Fibroblast of the aortic adventitia (primary cell): ENCODE measurements around the gene PCYT1A. TPM values are rescaled to one million over a fixed set of nuclear protein-coding genes. Genes with fewer than 3 reads are reported as not detected.

Source experiments
- DNase-seq: peaks from one replicate; pipeline ENCODE4 v3.0.0-alpha.2; 2010; ENCODE audit warnings: low read depth
- H3K4me3 ChIP-seq: 2 replicates; pipeline ENCODE4 v1.5.1; 2011; ENCODE audit warnings: low read depth, mild to moderate bottlenecking, control low read depth, low read length, moderate library complexity
- total RNA-seq: library from RNA; depleted of rRNA; stranded (reverse); fragments of >200 nt; gene quantifications from 2 replicates; pipeline ENCODE4 v1.2.3, GENCODE V29; 2012; ENCODE audit warnings: low replicate concordance
- TF ChIP-seq, protein P1 (sequence below): IDR thresholded peaks from 2 replicates; pipeline ENCODE4 v1.5.1; 2011; ENCODE audit warnings: mild to moderate bottlenecking, low read length, control low read depth, inconsistent platforms; ENCODE audit not compliant: insufficient read depth

The PCYT1A gene
- total RNA-seq, result 76.7 and 80.8 TPM in 2 replicates

DNA sequence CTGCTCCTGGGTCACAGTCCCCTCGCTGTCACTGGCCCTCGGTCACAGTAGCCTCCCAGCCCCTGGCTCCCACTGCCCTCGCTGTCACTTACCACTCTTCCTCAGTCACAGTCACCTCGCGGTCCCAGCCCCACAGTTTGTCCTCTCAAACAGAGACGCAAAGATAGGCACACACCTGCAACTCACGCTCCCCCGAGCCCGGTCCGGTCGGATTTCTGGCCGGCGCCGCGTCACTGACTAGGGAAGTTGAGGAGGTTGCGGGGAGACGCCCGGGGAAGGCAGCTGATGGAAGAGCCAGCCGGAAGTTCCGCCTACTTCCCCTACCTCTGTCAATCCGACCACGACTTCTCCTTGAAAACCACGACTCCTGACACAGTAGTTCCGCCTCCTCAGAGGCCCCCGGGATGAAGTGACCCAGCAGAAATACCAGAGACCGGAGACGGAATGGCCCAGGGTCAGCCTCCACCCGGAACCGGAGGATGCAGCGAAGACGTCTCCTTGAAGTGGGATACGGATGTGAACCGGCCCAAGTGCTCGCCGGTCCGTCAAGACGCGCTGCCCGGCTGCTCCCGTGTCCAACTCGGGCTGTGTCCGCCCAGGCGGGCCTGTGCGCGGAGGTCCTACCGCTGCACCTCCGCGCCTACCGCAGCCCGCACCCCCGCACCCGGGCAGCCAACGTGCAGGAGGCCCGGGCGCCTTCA is at the start of gene PCYT1A:
Gene PCYT1A (minus strand): TSS at position 287 of the 701 bp plus-strand sequence. CDS start 17,195 bp downstream, outside the sequence.
- TF ChIP-seq, protein P1, sequence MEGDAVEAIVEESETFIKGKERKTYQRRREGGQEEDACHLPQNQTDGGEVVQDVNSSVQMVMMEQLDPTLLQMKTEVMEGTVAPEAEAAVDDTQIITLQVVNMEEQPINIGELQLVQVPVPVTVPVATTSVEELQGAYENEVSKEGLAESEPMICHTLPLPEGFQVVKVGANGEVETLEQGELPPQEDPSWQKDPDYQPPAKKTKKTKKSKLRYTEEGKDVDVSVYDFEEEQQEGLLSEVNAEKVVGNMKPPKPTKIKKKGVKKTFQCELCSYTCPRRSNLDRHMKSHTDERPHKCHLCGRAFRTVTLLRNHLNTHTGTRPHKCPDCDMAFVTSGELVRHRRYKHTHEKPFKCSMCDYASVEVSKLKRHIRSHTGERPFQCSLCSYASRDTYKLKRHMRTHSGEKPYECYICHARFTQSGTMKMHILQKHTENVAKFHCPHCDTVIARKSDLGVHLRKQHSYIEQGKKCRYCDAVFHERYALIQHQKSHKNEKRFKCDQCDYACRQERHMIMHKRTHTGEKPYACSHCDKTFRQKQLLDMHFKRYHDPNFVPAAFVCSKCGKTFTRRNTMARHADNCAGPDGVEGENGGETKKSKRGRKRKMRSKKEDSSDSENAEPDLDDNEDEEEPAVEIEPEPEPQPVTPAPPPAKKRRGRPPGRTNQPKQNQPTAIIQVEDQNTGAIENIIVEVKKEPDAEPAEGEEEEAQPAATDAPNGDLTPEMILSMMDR, result no peak
- DNase-seq, result peak; percentile 95
- H3K4me3 ChIP-seq, result peak within 1 kb of the TSS; percentile 100

GRCh38 chr3:196336319-196337145 is 49.0 kb upstream of the PCYT1A start:
- no peak for DNase-seq
- TF ChIP-seq, protein P1, result no peak
- no peak overlapping the region for H3K4me3 ChIP-seq

- no peak for DNase-seq
- no peak overlapping the region for H3K4me3 ChIP-seq
- TF ChIP-seq, protein P1, result no peak
Measured at GRCh38 chr3:196335503-196335948, 48.0 kb upstream of the PCYT1A start.

DNA sequence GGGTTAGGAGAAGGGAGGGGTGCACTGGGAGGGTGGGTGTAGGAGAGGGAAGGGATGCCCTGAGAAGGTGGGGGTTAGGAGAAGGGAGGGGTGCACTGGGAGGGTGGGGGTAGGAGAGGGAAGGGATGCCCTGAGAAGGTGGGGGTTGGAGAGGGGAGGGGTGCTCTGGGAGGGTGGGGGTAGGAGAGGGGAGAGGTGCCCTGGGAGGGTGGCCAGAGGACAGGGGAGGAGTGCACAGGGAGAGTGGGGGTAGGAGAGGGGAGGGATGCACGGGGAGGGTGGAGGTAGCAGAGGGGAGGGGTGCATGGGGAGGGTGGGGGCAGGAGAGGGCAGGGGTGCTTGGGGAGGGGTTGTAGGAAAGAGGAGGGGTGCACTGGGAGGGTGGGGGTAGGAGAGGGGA is 47.5 kb upstream of the PCYT1A start:
- TF ChIP-seq, protein P1, result no peak
- no peak overlapping the region for H3K4me3 ChIP-seq
- no peak for DNase-seq

- DNase-seq, result no peak
- no peak overlapping the region for H3K4me3 ChIP-seq
- TF ChIP-seq, protein P1, result no peak
Measured at GRCh38 chr3:196332168-196332567, 44.6 kb upstream of the PCYT1A start.

DNA sequence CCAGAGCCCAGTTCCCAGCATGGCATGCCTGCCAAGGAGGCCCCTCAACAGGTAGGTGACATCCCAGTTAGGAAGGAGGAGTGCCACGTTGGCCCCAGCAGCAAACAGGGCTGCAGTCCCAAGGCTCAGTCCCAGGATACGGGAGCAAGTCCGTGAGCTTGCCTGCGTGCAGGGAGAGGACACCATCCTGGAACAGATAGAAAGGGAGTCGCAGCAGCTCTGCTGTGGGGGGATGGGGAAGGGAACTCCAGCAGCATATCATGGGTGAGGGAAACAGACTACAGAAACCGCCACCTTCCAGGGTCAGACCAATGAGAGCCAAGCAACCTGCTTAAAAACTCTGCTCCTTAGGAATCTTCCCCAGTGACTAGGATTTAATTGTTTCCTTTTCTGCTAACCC is 39.9 kb upstream of the PCYT1A start:
- no peak for DNase-seq
- TF ChIP-seq, protein P1, result no peak
- no peak overlapping the region for H3K4me3 ChIP-seq
